NCI-H2081 treated with DMSO at 0.1 percent for 48 hours (cell line): ENCODE results near the gene TP53TG5.

Source experiments
- DNase-seq: peaks from one replicate; lab custom pipeline; 2025; lab: John Stamatoyannopoulos, UW

TP53TG5 gene

DNA sequence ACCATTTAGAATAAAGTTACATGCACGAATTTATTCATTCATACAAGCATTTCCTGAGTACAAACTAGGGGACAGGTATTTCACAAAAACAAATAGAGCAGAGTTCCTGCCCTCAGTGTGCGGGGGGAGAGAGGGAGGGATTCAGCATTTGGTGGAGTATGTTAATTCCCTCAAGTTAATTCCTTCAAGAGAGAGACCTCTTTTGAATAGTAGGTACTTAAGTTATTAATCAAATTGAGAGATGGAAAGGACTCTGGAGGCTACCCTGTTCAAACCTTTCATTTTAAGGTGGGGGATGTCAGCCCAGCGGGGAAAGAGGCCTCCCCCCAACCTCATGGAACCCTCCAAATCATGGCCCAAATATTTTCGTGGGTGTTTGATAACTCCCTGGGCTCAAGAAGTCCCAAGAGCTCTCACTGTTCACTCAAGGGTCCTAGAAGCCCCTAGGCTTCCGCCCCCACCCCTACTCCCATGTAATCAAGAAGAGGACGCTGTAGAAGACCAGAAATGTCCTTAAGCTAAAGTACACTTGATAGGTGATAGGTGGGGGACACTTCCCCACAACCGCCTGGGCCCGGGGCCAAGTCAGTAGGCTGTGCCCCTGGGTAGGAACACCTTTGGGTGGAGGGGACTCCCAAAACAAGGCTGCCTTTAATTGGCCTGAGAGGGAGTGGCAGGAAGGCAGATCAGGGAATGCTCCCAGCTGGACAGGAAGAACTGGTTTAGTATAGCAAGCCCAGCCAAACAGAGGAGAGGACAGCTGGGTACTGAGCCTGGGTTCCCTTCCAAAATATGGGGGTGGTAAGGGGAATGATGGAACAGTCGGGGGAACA lies 32.8 kb downstream of the TP53TG5 start:
- DNase-seq = no peak

DNA sequence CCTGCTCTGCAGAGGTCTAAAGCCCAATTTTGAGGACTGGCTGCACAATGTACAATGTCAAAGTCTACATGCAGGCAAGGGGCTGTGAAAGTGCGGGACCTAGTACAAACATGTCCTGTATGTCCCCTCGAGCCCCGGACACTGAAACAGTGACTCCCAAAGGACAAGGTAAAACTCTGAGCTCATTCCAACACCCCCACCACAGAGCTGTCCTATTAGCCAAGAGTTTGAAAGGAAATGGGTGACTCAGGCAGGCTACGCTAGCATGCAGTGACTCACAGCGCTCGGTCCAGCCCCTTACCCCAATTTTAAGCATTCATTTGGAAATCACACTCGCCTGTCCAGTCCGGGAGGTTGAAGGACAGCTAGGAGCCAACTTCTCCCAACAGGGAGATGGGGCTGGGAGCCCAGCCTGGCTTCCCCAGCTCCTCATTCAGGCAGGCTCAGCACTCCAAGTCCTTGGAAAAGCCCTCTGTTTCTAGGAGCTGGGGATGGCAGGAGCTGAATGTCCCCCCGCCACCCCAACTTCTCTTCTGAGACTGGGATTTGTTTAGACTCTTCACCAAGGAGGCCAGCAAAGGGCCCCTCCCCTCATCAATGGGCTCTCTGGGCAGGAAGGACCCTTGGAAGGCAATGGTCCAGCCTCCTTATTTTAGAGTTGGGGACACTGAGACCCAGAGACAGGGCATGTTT lies 33.8 kb downstream of the TP53TG5 start:
- no peak for DNase-seq

DNA sequence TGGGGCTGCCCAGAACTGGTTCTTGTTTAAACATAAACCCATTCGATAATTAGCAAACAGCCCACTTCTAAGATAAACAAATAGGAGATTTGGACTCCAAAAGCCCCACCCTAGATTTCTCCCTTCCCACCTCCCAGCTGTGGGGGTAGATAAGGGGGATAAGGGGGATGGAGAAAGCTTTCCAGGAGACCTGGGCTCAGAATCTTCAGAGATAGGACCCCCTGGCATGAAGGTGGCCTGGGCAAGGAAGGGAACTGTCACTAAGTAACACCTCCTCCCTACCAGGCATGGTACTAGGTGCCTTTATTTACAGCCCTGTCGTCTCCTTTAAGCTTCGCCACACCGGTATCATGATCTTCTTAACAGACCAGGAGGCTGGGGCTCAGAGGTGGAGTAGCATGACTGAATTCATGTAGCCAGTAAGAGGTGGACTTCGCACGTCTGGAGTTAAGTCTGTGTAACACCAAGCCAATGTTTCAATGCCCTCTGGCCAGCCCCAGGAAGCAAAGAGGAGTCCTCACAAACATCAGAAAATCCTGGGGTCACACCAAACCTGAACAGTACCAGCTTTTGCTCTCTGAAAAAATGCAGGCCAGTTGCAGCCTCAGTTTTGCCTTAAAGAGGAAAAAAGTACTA lies 34.5 kb downstream of the TP53TG5 start:
- no peak for DNase-seq

DNA sequence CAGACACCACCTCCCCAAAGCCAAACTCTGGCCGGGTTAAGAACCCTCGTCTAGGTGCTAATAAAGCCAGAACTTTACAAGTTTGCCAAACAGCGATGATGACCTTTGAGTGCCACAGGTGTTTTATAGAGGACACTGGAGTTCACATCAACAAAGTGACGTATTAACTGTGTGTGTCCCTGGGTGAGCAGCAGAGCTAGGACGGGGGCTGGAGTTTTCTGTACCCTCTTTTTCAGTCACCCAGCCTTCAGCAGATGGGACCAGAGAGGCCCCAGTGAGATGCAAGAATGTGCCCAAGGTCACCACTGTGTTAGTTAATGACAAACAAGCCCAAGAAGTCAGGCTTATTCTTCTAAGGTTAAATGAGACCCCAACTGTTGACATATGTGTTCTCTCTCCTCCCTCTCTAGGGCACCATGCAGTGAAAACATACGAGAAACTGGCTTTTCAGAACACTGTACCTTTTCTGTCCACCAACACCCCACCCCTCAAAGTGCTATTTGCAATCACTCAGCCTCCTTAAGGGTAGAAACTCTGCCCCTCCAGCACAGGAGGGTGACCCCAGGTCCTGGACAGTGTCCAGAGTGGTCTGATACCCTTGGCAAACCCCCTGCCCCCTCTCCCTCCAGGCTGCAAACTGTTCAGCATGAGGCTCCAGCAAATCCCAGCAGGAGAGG lies 35.1 kb downstream of the TP53TG5 start:
- DNase-seq = no peak

DNA sequence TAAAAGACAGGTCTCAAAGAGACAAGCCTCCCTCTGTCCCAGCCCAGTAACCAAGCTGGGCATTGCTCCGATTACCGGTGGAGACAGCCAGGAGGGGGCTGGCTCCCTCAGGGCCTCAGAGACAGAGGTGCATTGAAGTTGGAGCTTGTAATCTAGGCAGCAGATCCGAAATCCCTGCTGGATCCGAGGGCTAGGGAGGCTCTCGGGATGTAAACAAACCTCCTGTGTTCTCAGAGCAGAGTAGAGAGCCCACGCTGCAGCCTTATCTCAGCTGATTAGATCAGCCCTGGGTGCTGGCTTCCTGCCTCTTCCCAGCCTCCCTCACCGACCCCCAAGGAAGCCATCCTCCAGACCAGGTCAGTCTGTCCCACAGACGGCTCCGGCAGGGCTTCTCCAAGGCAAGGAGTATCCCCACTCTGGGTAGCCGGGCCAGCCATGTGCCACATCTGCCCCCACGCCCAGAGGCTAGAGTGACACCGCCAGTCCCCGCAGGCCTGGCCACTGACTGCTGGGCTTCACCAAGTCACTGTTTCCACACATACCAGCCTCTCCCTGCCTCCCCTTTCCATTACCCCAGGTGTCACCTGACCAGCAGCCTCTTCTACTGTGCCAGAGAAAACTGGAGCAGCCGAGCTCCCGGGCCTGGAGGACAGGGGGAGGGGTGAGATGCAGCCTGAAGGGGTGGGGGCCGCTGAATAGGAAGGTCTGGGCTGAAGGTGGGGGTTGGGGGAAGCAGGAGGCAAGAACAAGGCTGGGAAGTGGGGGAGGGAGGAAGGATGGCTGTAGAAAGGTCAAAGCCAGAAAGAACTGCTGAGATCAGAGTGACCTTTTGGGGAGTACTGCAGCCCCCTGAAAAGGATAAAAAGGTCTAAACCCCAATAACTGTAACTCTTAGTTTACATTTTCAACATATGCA lies 35.9 kb downstream of the TP53TG5 start:
- DNase-seq = no peak

DNA sequence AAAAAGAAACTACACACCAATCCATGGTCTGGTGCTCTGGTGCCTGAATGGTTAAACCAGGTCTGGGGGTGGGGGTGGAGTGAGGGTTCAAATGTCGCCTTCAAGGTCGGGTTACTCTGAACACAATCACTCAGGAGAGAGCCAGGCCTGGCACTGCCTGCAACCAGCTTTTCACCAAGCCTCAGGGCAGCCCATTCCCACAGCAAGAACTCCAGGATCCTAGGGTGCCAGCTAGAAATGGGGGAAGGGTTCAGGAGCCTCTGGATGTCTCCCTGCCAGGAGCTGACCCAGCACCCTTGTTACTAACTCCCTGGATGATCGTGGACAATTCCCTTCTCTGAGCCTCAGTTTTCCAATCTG lies 36.6 kb downstream of the TP53TG5 start:
- DNase-seq = no peak

DNA sequence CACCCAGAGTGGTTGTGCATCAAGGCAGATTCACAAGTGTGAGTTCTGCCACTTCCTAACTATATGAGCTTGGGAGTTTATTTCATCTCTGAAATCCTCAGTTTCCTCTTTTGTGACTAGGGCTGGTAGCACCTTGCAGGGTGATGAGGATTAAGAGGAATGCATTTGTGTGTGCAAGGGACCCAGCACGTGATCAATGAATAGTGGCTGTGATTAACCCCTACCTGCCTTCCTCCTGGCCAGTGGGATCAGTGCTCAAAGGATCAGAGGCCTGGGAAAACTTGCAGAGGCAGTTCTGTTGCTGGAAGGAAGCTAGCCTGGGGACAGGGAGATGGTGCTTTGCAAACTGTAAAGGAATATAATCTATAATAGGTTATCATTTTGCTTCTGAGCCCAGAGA lies 37.2 kb downstream of the TP53TG5 start:
- no peak for DNase-seq

DNA sequence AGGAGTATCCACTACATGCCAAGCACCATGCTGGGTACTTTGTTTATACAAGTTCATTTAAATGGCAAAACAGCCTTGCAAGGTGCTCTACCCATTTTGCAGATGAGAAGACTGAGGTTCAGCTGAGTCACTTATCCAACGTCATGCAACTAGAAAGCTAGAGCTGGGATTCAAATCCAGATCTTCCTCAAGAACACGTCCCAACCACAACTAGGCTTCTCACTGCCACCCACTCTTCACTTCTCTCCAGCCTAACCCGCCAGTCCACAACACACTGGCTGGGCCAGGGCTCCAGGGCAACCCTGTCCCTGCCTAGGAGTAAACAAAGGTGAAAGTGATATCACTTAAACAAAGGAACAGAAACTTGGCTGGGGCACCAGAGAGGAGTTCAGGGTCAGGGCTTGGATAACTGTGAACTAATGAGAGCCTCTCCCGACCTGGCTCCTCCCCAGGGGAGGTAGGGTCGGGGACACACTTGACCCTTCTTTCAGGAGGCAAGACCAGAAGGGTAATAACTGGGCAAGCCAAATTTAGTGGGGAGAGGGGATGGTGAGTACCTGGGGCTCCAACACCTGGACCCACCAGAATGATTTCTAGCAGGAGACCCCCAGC lies 37.8 kb downstream of the TP53TG5 start:
- DNase-seq = no peak

DNA sequence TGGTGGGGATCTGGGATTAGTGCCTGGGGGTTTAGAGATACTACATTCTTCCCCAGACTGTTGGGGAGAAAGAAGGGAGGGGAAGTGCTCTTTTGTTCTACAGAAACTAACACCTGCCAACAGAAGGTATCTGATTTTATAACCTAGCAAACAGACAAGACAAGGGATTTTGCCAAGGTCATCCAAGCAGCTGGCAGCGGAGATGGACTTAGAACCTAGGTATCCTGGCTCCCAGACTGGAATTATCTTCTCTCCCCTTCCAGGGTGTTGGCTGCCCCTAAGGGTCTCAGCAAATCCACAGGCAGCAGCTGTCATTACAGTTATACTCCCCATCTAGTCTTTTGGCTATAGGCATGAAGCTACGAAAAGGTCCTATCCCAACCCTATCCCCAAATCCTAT lies 38.3 kb downstream of the TP53TG5 start:
- no peak for DNase-seq

DNA sequence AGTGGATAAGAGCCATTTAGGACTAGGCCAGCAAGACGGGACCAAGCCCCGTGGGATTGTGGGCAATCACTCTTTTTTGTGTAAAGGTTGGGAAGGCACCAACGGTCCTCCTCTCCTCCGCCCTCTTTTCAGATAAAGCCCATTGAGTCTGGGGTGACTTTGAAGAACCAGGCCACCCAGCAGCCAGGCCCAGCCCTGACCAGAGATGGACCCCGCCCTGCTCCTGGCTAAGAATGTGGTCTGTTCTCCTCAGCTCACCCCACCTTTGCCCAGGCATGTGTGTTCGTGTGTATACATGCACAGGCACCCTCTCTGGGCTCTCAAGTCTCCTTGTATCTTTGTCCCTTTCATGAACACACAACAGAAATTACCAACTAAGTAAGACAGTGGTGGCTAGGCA lies 39.0 kb downstream of the TP53TG5 start:
- DNase-seq = no peak

DNA sequence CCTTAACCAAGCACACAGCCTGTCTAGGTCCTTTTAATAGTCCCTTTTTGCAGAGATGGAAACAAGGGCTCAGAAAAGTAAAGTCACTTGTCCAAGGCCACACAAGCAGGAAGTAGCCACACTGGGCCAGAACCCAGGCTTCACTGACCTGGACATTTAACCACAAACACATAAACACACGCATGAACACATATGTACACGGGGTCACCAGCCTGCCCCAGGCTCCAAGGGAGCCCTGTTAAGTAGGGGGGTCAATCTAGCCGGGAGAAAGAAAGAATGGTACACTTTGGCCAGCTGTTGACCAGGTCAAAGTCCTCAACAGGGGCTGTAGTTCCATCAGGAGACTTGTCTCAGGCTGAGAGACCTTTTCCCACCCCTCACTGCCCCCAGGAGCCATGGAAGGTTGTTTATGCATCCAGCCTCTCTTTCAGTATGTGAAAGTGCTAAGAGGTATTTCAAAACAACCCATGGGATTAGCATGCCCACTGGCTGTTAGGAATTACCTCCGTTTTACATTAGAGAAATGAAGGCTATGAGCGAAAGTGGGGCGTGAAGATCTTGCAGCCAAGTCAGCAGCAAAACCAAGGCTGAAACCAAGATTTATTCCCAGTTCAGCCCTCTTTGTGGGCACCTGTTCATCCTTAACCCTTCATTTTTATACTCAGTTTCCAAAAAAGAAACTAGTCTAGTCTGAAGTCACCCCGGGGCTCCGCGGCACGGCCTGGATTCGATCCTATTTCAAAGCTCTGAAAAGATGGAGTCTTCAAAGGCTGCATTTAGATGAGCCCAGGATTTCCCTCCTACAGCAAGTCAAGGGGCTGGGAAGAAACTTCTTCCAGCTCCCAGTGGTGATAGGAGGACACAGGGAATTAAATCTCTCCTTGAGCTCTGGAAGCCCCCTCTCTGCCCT lies 39.7 kb downstream of the TP53TG5 start:
- no peak for DNase-seq

DNA sequence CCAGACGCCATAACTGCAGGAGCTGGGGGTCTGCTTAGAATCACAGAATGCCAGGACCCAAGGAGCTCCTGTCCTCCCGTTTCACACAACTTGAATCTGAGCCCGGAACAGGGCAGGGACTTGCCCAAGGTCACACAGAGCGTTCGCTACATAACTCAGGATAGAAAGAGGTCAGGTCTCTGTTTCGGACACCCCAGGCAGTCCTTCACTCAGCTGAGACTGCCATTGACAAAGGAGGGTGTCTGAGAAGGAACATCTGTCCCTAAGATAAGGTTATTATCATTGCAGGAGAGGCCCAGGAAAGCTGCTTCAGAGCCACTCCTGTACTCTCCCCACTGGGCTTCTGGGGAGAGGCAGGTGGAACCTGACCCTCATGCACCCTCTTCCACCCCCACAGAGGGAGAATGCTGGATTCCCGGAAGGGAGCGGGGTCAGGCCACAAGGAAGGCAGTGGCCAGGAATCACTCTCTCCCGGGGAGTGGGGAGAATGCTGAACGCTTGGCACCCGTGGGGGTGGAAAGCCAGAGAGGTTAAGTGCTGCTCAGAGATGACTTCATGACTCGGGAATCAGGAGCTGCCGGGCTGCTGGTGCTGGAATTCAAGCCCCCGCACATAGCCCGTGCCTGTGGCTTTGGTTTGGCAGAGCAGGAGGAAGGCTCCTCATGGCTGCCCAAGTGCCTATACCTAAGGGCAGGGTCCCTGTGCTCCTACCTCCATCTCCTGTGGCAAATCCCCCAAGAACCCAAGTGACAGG lies 40.6 kb downstream of the TP53TG5 start:
- DNase-seq = no peak

DNA sequence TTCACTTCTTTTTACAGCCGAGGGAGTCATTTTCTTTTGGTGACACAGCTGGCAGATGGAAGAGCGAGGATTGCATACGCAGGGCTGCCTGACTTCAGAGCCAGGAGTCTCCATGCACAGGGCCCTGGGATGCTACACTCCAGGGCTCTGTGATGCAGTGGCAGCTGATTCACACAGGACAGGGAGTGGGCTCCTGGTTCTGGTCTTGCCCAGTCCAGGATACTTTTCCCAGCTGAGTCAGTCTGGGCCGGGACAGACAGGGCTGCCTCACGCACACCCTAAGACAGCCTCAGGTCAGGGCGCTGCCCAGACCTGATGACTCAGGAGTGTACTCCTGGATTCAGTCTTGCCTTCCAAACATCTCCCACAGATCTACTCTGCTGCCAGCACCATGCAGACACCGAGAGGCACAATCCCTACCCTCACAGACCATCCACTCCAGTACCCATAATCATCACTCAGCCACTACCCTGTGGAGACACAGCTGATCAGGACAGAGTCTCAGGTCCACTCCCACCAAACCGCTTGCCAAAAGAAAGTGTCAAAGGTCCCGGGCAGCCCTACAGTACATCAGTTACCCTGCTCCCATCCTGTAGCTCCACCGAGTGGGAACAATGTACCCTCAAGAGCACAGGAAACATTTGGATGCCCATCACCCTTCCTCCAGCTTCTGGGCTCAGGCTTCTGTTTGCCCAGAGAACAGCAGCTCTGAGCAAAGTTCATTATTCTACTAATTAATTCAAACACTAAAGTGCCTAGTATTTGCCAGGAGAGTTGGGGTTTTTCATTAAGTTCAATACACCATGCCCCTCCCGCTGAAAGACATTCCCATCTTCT lies 41.4 kb downstream of the TP53TG5 start:
- no peak for DNase-seq

DNA sequence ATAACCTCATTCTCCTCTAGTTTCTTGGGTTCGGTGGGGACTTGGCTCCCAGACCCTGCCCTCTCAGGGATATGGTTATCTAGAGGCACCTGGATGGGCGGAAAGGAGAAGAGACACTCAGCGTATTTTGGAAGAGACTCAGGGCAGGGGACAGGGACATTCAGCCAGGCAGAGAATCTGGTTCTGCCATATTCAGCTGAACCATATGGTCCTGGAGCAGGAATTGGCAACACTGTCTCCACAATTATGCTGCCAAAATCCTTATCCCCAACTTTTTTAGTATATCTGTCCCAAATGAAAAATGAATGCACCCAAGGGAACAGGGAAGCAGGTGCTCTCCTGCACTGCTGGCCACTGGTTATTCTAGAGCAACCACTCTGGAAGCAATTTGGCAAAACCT lies 47.6 kb downstream of the TP53TG5 start:
- no peak for DNase-seq

DNA sequence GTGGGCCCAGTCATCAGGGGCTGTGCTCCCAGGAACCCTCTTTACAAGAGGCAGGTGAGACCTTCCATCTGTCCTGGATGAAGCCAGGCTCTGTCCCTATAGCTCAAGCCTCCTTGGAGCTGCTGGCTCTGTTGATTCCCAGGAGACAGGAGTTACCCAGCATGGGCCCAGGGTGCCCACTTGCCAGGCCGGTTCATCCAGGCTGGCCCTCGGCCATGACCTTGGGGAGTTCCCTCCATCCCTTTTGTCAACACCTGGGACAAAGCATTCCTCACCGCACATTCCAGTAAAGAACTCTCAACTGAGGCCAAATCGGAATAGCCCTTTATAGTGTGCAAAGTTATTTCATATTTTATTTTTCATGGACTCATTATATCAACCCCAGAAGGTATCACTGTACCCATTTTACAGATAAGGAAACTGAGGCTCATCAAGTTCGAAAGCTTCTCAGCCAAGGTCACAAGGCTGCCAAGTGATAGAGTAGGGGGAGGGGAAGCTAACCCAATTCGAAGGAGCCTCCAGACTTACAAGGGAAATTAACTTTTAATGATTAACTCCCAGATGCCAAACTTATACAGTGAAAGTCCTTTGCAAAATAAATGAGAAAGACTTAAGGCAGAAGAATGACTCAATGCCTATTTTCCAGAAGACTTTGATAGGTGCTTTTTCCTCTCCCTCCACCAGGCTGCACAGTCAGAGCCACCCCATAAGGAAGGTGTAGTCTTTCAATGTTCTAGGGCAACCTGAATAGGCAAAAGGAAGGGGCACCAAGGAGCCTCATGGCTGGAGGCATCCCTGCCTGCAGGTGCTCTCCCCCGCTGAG lies 48.4 kb downstream of the TP53TG5 start:
- no peak for DNase-seq

DNA sequence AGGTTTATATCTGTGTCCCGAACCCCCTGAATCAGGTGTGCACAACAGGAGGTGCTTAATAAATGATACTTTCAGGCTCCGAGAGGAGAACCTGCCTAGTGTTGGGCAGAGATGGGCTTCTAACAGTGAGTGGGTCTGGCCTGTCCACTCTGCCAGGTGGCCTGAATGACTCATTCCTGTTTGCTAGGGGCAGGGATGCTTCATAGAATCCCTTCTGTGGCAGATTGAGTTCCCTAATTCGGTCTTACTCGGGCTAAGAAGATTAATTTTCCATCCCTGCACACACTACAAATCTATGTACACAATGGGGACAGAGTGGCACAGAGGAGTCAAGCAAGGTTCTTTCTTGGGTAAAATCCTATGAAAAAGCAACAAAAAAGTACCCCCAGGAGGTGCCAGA lies 49.7 kb downstream of the TP53TG5 start:
- no peak for DNase-seq

DNA sequence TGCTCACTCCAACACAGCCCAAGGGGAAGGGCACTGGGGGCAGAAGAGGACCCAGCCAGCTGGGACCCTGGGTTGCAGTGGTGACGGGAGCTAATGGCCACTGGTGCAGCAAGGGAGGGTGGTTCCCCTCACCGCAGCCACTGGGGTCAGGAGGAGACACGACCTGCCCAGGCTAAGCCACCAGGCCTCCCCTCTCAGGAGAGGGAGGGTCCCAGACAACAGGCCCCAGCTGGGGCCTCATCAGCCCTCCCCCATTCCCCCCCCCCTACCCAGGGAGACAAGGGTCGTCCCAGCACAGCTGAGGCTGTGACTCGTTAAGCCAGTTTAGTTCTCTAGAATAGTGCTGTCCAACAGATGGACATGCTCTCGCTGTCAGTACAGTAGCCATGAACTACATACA lies 52.8 kb downstream of the TP53TG5 start:
- DNase-seq = no peak

DNA sequence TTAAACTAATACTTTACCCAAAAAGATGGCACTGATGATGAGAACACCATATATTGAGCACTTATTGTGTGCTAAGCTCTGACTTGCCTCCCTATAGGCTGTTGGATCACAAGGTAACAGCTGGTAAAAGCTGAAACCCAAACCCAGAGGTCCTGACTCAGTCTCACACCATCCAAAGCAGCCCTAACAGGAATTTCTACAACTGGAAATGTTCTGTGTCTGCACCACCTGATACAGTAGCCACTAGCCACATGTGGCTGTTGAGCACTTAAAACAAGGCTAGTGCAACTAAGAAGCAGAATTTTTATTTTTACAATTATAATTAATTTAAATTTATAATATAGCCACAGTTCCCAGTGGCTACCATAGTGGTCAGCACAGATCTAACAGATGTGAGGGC lies 54.4 kb downstream of the TP53TG5 start:
- DNase-seq = no peak
